T-helper 17 cell (primary cell): ENCODE results near the gene WNT9A. TPM values are rescaled to one million over a fixed set of nuclear protein-coding genes. Genes with fewer than 3 reads are reported as not detected.
A peak's percentile ranks its signal among the peaks of the same experiment; 100 is the strongest.

Experiments used
- ATAC-seq: fragments of 150-1000 bp; cut with Tn5 transposase; 2 replicates; pipeline ENCODE4 v1.10.0; 2021; ENCODE audit warnings: mild to moderate bottlenecking, moderate library complexity
- DNase-seq, 3 donors: peaks; one replicate each; pipeline versions ENCODE4 v3.0.0 to v3.0.0-alpha.2; 2020 to 2021
- H3K9me3 ChIP-seq: one replicate; pipeline ENCODE4 v1.7.0; 2013; ENCODE audit warnings: low read length, mild to moderate bottlenecking; ENCODE audit not compliant: control insufficient read depth, poor library complexity, severe bottlenecking
- H3K27ac Mint-ChIP-seq: one replicate; pipeline ENCODE4 v1.8.0; 2022; ENCODE audit warnings: mild to moderate bottlenecking, moderate library complexity, mixed read lengths
- H3K27me3 Mint-ChIP-seq: one replicate; pipeline ENCODE4 v1.8.0; 2022; ENCODE audit warnings: mixed read lengths
- H3K36me3 Mint-ChIP-seq: one replicate; pipeline ENCODE4 v1.8.0; 2022; ENCODE audit warnings: low read depth, mixed read lengths
- H3K4me1 Mint-ChIP-seq: one replicate; pipeline ENCODE4 v1.8.0; 2022; ENCODE audit warnings: mild to moderate bottlenecking, mixed read lengths
- H3K4me3 Mint-ChIP-seq: one replicate; pipeline ENCODE4 v1.8.0; 2022; ENCODE audit warnings: mild to moderate bottlenecking, moderate library complexity, mixed read lengths
- total RNA-seq, 4 donors: library from RNA in 2 of 4; stranded (reverse) in 2 of 4; gene quantifications; one replicate each; pipeline ENCODE4 v1.2.3 and lab custom pipeline; 2022 to 2026

The WNT9A gene
- total RNA-seq, 2 donors from 2014 or later: 0.10 to 0.18 TPM

- no peak for DNase-seq
- no peaks in the 10 kb centered on the region for H3K27me3 Mint-ChIP-seq
- peak overlapping the region; percentile 64 for H3K4me3 Mint-ChIP-seq
- H3K9me3 ChIP-seq: peaks cover 2% of the 10 kb centered on the region
- peaks cover 2% of the 10 kb centered on the region for H3K36me3 Mint-ChIP-seq
- no peak for ATAC-seq
- H3K4me1 Mint-ChIP-seq: peaks cover 36% of the 10 kb centered on the region
- peak overlapping the region; percentile 47 for H3K27ac Mint-ChIP-seq
Observed at GRCh38 chr1:227869279-227869842, 78.4 kb downstream of the WNT9A start.

Other genes starting within 250 kb of the WNT9A start
- gene JMJD4, start 212.6 kb downstream of the WNT9A start, total RNA-seq: 10 to 100 TPM in 1 of 2 donors, 1 to 10 TPM in 1; 6.8 to 11.2 TPM
- gene SNAP47, start 212.5 kb downstream of the WNT9A start, total RNA-seq: 10 to 100 TPM; 20.4 to 23.6 TPM
- not detected for gene PRSS38, start 132.3 kb downstream of the WNT9A start, total RNA-seq
- gene WNT3A, start 59.1 kb upstream of the WNT9A start, total RNA-seq: not detected
- 100 to 1,000 TPM; 325 to 382 TPM for gene ARF1, start 134.8 kb upstream of the WNT9A start, total RNA-seq
- 10 to 100 TPM; 20.9 to 21.6 TPM for gene C1orf35, start 155.4 kb upstream of the WNT9A start, total RNA-seq
- gene MRPL55, start 161.4 kb upstream of the WNT9A start, total RNA-seq: 10 to 100 TPM; 55.2 to 59.9 TPM
- 100 to 1,000 TPM; 233 to 245 TPM for gene GUK1, start 192.3 kb upstream of the WNT9A start, total RNA-seq
- 1 to 10 TPM in 1 of 2 donors, under 1 TPM in 1; 0.94 to 1.9 TPM for gene GJC2, start 202.0 kb upstream of the WNT9A start, total RNA-seq
- 10 to 100 TPM; 16.3 to 18.2 TPM for gene IBA57, start 217.9 kb upstream of the WNT9A start, total RNA-seq